HCT116 (cell line): ENCODE results near the gene CD99L2. TPM values are rescaled to one million over a fixed set of nuclear protein-coding genes. Genes with fewer than 3 reads are reported as not detected.

Experiments used
- ATAC-seq: fragments of 200-7000 bp; cut with Tn5 transposase; 2 replicates; pipeline ENCODE4 v1.9.1; 2020; ENCODE audit warnings: mild to moderate bottlenecking, moderate library complexity
- BruUV-seq: library from RNA; stranded (reverse); fragments of 400-500 nt; replicated peaks from 2 replicates; lab custom pipeline; 2021; lab: Mats Ljungman, UMichigan
- CTCF ChIA-PET: fragments of 300-600 bp; sonication (Branson Sonifier 250); formaldehyde crosslinking; loops from one replicate; lab custom pipeline; 2021; ENCODE audit warnings: antibody characterized with exemption; lab: Charles Lee
- POLR2A ChIA-PET: fragments of 300-600, 350-600 bp; sonication (Branson Sonifier 250); formaldehyde crosslinking; loops from one replicate; lab custom pipeline; 2021; ENCODE audit warnings: antibody characterized with exemption; lab: Charles Lee
- RAD21 ChIA-PET, 2 experiments: fragments of 300-600 bp; sonication (Branson Sonifier 250); formaldehyde crosslinking; loops; one replicate each; lab custom pipeline; 2023; ENCODE audit warnings: low total read pairs in 2 of 2; ENCODE audit not compliant: uncharacterized antibody in 2 of 2, unreplicated experiment in 2 of 2, low non-redundant PET in 1 of 2; lab: Charles Lee
- DNase-seq: peaks from one replicate; pipeline ENCODE4 v3.0.0-alpha.2; 2010; ENCODE audit warnings: low read depth, low spot score
- H2AFZ ChIP-seq: fragments of 200-600 bp; shearing (Covaris generic), sonication (generic); 2 replicates; pipeline ENCODE4 v1.6.1; 2017; ENCODE audit warnings: low read depth, mixed run types, mixed read lengths, antibody characterized with exemption, low read length; ENCODE audit not compliant: poor library complexity, severe bottlenecking
- H3K27ac ChIP-seq: 2 replicates; pipeline ENCODE4 v1.5.1; 2012; ENCODE audit warnings: low read depth, low read length
- H3K27me3 ChIP-seq: fragments of 200-600 bp; sonication (generic); 2 replicates; pipeline ENCODE4 v1.6.1; 2016; ENCODE audit warnings: mixed run types, low read length, mixed read lengths; ENCODE audit not compliant: insufficient read depth
- H3K36me3 ChIP-seq, 2 experiments: fragments of 200-500 bp in 1 of 2; fragments of 200-600 bp in 1 of 2; sonication (Bioruptor generic) in 1 of 2; sonication (generic) in 1 of 2; 2 replicates each; pipeline versions ENCODE4 v1.5.1 to v1.6.1; 2014 to 2016; ENCODE audit warnings: low read length in 2 of 2, inconsistent platforms in 1 of 2, mixed read lengths in 1 of 2, mixed run types in 1 of 2; ENCODE audit not compliant: insufficient read depth in 2 of 2, control insufficient read depth in 1 of 2
- H3K4me1 ChIP-seq, 2 experiments: fragments of 200-600 bp in 1 of 2; sonication (generic) in 1 of 2; 2 replicates each; pipeline versions ENCODE4 v1.5.1 to v1.6.1; 2012 to 2017; ENCODE audit warnings: low read length in 2 of 2, inconsistent platforms in 1 of 2, mild to moderate bottlenecking in 1 of 2, mixed read lengths in 1 of 2, mixed run types in 1 of 2, moderate library complexity in 1 of 2; ENCODE audit not compliant: insufficient read depth in 2 of 2, control insufficient read depth in 1 of 2
- H3K4me2 ChIP-seq: fragments of 200-600 bp; sonication (generic); 2 replicates; pipeline ENCODE4 v1.6.1; 2017; ENCODE audit warnings: mixed run types, low read length, mixed read lengths
- H3K4me3 ChIP-seq, 2 experiments: fragments of 200-600 bp in 1 of 2; sonication (generic) in 1 of 2; replicated peaks in 1 of 2; 2 replicates each; pipeline ENCODE4 v1.5.1; 2011 to 2016; ENCODE audit warnings: low read length in 2 of 2, control low read depth in 1 of 2, low read depth in 1 of 2, mild to moderate bottlenecking in 1 of 2, mixed read lengths in 1 of 2, mixed run types in 1 of 2
- H3K79me2 ChIP-seq: fragments of 200-600 bp; sonication (generic); 2 replicates; pipeline ENCODE4 v1.6.1; 2017; ENCODE audit warnings: mild to moderate bottlenecking, mixed run types, low read length, moderate library complexity, mixed read lengths; ENCODE audit not compliant: insufficient read depth
- H3K9ac ChIP-seq: fragments of 200-600 bp; sonication (generic); 2 replicates; pipeline ENCODE4 v1.6.1; 2016; ENCODE audit warnings: low read length, mixed read lengths
- H3K9me2 ChIP-seq: fragments of 200-600 bp; sonication (generic), shearing (Covaris generic); 2 replicates; pipeline ENCODE4 v1.6.1; 2017; ENCODE audit warnings: mixed run types, mild to moderate bottlenecking, moderate library complexity; ENCODE audit not compliant: insufficient read depth
- H3K9me3 ChIP-seq, 2 experiments: fragments of 200-500 bp in 1 of 2; fragments of 200-600 bp in 1 of 2; sonication (Bioruptor generic) in 1 of 2; sonication (generic) in 1 of 2; 2 replicates each; pipeline ENCODE4 v1.6.1; 2014 to 2017; ENCODE audit warnings: low read length in 2 of 2, mixed read lengths in 2 of 2, inconsistent platforms in 1 of 2, low read depth in 1 of 2, mild to moderate bottlenecking in 1 of 2, mixed run types in 1 of 2, moderate library complexity in 1 of 2; ENCODE audit not compliant: control insufficient read depth in 1 of 2, insufficient read depth in 1 of 2
- H4K20me1 ChIP-seq: fragments of 200-600 bp; sonication (generic), shearing (Covaris generic); 2 replicates; pipeline ENCODE4 v1.6.1; 2017; ENCODE audit warnings: mixed run types, mild to moderate bottlenecking, moderate library complexity; ENCODE audit not compliant: insufficient read depth
- ELF1 ChIP-seq: IDR thresholded peaks from 2 replicates; pipeline ENCODE4 v1.6.1; 2012; ENCODE audit warnings: low read depth, borderline replicate concordance
- EZH2 ChIP-seq: fragments of 200-600 bp; sonication (generic); IDR thresholded peaks from 2 replicates; pipeline ENCODE4 v1.6.1; 2017; ENCODE audit warnings: antibody characterized with exemption, mixed run types
- FOSL1 ChIP-seq: IDR thresholded peaks from 2 replicates; pipeline ENCODE4 v1.6.1; 2012; ENCODE audit warnings: low read depth
- POLR2A ChIP-seq: IDR thresholded peaks from 2 replicates; pipeline ENCODE4 v1.7.0; 2011; ENCODE audit warnings: borderline replicate concordance; ENCODE audit not compliant: insufficient read depth, insufficient read length; ENCODE audit errors: extremely low read depth
- RAD21 ChIP-seq: IDR thresholded peaks from 2 replicates; pipeline ENCODE4 v1.6.1; 2012; ENCODE audit warnings: low read depth, mild to moderate bottlenecking
- TCF7L2 ChIP-seq: IDR thresholded peaks from 2 replicates; pipeline ENCODE4 v1.7.0; 2011; ENCODE audit warnings: borderline replicate concordance, inconsistent platforms; ENCODE audit not compliant: insufficient read depth, insufficient read length; ENCODE audit errors: extremely low read depth
- YY1 ChIP-seq: IDR thresholded peaks from 2 replicates; pipeline ENCODE4 v1.6.1; 2011; ENCODE audit warnings: low read length, low read depth, moderate library complexity, mild to moderate bottlenecking; ENCODE audit not compliant: insufficient replicate concordance; ENCODE audit errors: extremely low read depth
- intact Hi-C: fragments of 100-400 bp; cut with micrococcal nuclease; formaldehyde crosslinking; loops from 2 replicates; pipeline ENCODE4 v1.10.0; 2022
- total RNA-seq: library from RNA; stranded (reverse); gene quantifications from one replicate; pipeline ENCODE4 v1.2.1, GENCODE V29; 2021; ENCODE audit not compliant: unreplicated experiment
- TF ChIP-seq, protein P1 (sequence below): IDR thresholded peaks from 2 replicates; pipeline ENCODE4 v1.6.1; 2011; ENCODE audit warnings: mild to moderate bottlenecking, low read length, moderate library complexity; ENCODE audit not compliant: insufficient replicate concordance; ENCODE audit errors: extremely low read depth
- TF ChIP-seq, protein P2 (sequence below): IDR thresholded peaks from 2 replicates; pipeline ENCODE4 v1.6.1; 2012; ENCODE audit warnings: low read depth

Gene CD99L2
- total RNA-seq, 1 experiment from 2014 or later: 6.2 TPM

- BruUV-seq: no TSS peak
- no peak overlapping the region for H3K9ac ChIP-seq
- ATAC-seq: no peak
- no peak overlapping the region for H3K4me2 ChIP-seq
- RAD21 ChIA-PET: no interaction called here
- no peak overlapping the region for H3K27ac ChIP-seq
- H2AFZ ChIP-seq: no peak overlapping the region
- no peak for TF ChIP-seq EZH2
- TF ChIP-seq POLR2A: no peak
- TF ChIP-seq RAD21: no peak
- no peak for TF ChIP-seq TCF7L2
- no peak for TF ChIP-seq YY1
- no peak for TF ChIP-seq FOSL1
- TF ChIP-seq, protein P1, sequence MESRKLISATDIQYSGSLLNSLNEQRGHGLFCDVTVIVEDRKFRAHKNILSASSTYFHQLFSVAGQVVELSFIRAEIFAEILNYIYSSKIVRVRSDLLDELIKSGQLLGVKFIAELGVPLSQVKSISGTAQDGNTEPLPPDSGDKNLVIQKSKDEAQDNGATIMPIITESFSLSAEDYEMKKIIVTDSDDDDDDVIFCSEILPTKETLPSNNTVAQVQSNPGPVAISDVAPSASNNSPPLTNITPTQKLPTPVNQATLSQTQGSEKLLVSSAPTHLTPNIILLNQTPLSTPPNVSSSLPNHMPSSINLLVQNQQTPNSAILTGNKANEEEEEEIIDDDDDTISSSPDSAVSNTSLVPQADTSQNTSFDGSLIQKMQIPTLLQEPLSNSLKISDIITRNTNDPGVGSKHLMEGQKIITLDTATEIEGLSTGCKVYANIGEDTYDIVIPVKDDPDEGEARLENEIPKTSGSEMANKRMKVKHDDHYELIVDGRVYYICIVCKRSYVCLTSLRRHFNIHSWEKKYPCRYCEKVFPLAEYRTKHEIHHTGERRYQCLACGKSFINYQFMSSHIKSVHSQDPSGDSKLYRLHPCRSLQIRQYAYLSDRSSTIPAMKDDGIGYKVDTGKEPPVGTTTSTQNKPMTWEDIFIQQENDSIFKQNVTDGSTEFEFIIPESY: no peak
- TF ChIP-seq ELF1: no peak
- TF ChIP-seq, protein P2, sequence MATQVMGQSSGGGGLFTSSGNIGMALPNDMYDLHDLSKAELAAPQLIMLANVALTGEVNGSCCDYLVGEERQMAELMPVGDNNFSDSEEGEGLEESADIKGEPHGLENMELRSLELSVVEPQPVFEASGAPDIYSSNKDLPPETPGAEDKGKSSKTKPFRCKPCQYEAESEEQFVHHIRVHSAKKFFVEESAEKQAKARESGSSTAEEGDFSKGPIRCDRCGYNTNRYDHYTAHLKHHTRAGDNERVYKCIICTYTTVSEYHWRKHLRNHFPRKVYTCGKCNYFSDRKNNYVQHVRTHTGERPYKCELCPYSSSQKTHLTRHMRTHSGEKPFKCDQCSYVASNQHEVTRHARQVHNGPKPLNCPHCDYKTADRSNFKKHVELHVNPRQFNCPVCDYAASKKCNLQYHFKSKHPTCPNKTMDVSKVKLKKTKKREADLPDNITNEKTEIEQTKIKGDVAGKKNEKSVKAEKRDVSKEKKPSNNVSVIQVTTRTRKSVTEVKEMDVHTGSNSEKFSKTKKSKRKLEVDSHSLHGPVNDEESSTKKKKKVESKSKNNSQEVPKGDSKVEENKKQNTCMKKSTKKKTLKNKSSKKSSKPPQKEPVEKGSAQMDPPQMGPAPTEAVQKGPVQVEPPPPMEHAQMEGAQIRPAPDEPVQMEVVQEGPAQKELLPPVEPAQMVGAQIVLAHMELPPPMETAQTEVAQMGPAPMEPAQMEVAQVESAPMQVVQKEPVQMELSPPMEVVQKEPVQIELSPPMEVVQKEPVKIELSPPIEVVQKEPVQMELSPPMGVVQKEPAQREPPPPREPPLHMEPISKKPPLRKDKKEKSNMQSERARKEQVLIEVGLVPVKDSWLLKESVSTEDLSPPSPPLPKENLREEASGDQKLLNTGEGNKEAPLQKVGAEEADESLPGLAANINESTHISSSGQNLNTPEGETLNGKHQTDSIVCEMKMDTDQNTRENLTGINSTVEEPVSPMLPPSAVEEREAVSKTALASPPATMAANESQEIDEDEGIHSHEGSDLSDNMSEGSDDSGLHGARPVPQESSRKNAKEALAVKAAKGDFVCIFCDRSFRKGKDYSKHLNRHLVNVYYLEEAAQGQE: no peak
- H3K36me3 ChIP-seq: no peaks in the 10 kb centered on the region
- H4K20me1 ChIP-seq: no peaks in the 10 kb centered on the region
- H3K9me3 ChIP-seq: no peaks in the 10 kb centered on the region
- intact Hi-C loops: no loop called here
- CTCF ChIA-PET: no interaction called here
- H3K9me2 ChIP-seq: no peaks in the 10 kb centered on the region
- no peak overlapping the region for H3K4me3 ChIP-seq
- H3K79me2 ChIP-seq: no peaks in the 10 kb centered on the region
- H3K27me3 ChIP-seq: no peaks in the 10 kb centered on the region
- no peaks in the 10 kb centered on the region for H3K4me1 ChIP-seq
- DNase-seq: no peak
- POLR2A ChIA-PET: no interaction called here
These were observed 105.4 kb downstream of the CD99L2 start for GRCh38 chrX:150792949-150793527.
